GM12875 (cell line): Measurements from ENCODE around the gene SLU7.

Source experiments
- H3K4me3 ChIP-seq: one replicate; pipeline ENCODE4 v1.5.1; 2011; ENCODE audit warnings: low read depth, low read length, control low read depth
- CTCF ChIP-seq: IDR thresholded peaks from 2 replicates; pipeline ENCODE4 v1.5.1; 2011; ENCODE audit warnings: low read depth, mild to moderate bottlenecking, control low read depth, inconsistent platforms, low read length, moderate library complexity, borderline replicate concordance; ENCODE audit not compliant: insufficient read depth

Gene SLU7

GRCh38 chr5:160450164-160450932 is 31.5 kb upstream of the SLU7 start:
- no peak overlapping the region for H3K4me3 ChIP-seq
- no peak for TF ChIP-seq CTCF

GRCh38 chr5:160449458-160449857 is 30.6 kb upstream of the SLU7 start:
- no peak overlapping the region for H3K4me3 ChIP-seq
- TF ChIP-seq CTCF: no peak

- H3K4me3 ChIP-seq: no peak overlapping the region
- TF ChIP-seq CTCF: no peak
These were observed 30.0 kb upstream of the SLU7 start for GRCh38 chr5:160448886-160449285.

GRCh38 chr5:160445751-160446150 is 26.9 kb upstream of the SLU7 start:
- no peak for TF ChIP-seq CTCF
- no peak overlapping the region for H3K4me3 ChIP-seq

GRCh38 chr5:160445132-160445531 is 26.3 kb upstream of the SLU7 start:
- no peak overlapping the region for H3K4me3 ChIP-seq
- no peak for TF ChIP-seq CTCF

- no peak overlapping the region for H3K4me3 ChIP-seq
- no peak for TF ChIP-seq CTCF
These were observed 25.5 kb upstream of the SLU7 start for GRCh38 chr5:160444407-160444806.

- TF ChIP-seq CTCF: no peak
- no peak overlapping the region for H3K4me3 ChIP-seq
These were observed 24.0 kb upstream of the SLU7 start for GRCh38 chr5:160442824-160443431.
